ENCODE data around the gene ASPSCR1.
"Not testable (repeated sequence)": the region's sequence is repeated elsewhere in the genome, so short reads cannot be mapped to it uniquely, and the experiment has no call there.

ASPSCR1 gene

DNA sequence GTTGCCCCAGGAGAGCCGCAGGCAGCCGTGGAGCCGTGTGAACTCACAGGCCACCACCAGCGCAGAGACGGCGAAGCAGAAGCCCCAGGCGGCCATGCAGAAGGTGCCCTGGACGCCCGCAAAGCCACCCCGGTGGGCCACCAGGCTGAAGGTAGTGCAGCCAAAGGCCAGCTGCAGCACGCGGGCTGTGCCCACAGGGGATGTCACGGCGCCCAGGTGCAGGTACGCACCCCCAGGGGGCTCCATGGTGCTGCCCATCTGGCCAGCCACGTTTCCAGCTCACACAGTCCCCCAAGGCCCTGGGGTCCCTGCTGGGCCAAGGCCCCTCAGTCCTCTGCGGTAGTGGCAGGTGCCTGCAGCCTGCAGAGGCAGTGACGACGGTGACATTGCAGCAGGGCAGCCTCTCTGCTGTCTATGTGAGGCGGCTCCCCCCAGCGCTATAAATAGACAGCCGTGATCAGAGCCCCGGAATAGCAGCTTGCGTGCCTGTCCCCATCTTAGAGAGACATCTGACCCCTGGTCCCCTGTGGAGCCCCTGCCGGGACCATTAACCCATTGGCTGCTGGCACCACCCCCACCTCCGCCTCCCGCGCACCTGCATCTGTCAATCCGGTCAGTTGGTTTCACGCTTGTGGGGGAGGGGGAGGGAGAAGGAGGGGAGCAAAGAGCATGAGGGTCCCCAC is 35.8 kb upstream of the ASPSCR1 start:
- DNase-seq (ENCODE audit: low read depth): no peak

DNA sequence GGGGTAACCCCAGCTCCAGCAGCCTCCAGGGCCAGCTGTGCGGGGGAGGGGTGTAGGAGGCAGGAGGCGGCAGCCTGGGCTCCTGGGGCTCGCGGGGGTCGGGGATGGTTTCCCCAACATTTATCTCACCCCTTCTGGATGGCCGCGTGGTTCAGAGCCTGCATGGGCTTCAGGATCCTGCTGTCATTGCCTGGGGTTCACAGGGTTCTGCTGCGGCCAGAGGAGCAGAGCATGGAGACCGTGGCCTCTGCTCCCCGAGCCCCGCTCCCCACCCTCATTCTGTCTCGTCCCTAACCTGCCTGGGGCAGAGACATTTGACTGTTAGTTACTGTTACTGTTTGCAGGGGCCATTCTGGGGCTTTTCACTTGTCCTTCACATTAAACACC is 35.3 kb upstream of the ASPSCR1 start:
- no peak for DNase-seq (ENCODE audit: low read depth)

DNA sequence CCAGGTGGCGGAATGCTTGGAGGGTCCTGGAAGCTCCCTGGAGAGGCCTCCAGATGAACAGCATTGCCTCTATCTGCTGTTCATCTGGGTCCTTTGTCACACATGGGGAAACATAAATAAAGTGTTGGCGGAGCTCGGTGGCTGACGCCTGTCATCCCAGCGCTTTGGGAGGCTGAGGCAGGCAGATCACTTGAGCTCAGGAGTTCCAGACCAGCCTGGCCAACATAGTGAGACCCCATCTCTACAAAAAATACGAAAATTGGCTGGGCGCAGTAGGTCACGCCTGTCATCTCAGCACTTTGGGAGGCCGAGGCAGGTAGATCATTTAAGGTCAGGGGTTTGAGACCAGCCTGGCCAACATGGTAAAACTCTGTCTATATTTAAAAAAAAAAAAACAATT is 32.6 kb upstream of the ASPSCR1 start:
- no peak for DNase-seq (ENCODE audit: low read depth)

DNA sequence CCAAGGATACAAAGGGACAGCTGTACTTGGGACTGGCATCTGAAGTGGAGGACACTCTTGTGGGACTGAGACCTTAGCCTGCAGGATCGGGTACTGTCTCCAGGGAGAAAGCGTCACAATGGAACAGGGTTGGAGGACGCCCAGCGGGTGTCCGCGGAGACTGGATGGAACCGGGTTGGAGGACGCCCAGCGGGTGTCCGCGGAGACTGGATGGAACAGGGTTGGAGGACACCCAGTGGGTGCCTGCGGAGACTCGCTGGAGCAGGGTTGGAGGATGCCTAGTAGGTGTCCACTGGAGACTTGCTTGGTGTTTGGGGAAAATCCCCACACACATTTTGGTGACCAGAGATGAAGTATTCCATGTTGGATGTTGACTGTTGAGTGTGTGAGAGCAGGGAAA is 30.2 kb upstream of the ASPSCR1 start, which contains the start of gene MYADML2:
Gene MYADML2 (minus strand): TSS at position 45 of the 400 bp plus-strand sequence. CDS start 5,492 bp downstream, outside the sequence.
- no peak for DNase-seq (ENCODE audit: low read depth)

DNA sequence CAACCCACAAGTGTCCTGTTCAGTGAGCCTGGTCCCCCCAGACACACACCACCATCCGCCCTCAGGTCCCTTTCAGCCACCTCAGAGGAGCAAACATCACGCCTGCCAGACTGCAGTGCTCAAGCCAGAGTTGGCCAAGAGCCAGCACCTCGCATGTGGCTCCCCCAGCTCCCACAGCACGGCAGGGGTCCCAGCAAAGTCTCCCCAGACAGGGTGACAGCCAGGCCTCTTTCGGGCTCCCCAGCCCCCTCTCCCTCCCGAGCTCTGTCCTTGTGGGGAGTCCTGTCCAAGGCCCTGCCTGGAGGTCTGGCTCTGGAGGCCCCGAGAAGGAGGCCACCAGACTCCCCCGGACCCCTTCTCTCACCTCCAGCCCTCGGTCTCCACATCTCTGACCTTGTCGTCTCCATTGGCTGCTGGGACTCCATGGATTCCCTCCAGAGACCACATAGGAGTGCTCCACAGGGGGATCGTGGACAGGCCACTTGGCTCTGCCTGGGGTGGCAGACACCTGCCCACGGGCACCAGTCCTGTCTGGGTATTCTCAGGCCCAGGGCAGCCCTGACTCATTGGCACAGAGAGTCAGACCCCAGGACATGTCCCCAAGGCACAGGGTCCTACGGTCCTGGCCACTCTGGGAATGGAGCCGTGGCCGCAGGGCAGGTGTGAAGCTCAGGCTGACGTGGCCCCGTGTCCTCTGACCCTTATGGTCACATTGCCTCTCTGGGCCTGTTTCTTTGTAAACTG is 28.6 kb upstream of the ASPSCR1 start:
- DNase-seq (ENCODE audit: low read depth): no peak

DNA sequence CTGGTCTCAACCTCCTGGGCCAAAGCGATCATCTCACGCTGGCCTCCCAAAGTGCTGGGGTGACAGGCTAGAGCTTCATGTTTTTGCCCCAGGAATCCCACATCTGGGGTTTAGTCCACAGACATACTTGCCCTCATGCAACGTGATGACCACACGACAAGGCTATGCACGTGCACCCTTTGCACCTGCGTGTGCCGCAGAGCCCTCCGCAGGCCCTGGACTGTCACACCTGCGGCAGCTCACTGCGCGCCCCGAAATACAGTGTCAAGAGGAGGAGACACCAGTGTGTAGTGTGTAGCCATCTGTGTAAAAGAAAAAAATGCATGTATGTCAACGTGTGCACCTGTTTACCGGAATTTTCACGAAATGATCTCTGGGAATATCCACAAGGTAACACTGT is 26.9 kb upstream of the ASPSCR1 start:
- no peak for DNase-seq (ENCODE audit: low read depth)

DNA sequence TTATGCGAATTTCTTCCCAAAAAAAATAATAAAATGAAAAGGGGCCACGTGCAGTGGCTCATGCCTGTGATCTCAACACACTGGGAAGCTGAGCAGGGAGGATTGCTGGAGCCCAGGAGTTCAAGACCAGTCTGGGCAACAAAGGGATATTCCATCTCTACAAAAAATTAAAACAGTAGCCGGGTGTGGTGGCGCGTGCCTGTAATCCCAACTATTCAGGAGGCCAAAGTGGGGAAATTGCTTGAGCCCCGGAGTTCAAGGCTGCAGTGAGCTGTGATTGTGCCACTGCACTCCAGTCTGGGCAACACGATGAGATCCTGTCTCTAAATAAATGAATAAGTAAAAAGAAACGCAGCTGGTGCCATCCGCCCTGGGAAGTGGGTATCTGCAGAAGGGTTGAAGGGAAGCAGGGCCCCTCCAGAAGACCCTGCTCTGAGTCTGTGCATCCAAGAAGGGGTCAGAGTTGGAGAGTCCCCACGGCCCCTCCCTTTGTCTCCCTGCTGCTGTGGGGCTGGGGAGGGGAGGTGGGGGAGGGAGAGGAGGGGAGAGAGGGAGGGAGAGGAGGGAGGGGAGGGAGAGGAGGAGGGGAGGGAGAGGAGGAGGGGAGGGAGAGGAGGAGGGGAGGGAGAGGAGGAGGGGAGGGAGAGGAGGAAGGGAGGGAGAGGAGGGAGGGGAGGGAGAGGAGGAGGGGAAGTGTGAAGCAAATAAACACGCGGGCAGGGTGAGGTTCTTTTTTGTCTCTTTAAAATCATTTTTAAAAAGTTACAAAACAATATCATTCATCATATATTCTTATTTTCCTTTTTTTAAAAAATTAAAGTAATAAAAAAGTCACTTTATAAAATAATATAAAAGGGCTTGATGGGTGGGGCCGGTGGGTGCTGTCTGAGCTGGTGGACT is 25.4 kb upstream of the ASPSCR1 start:
- no peak for DNase-seq (ENCODE audit: low read depth)

DNA sequence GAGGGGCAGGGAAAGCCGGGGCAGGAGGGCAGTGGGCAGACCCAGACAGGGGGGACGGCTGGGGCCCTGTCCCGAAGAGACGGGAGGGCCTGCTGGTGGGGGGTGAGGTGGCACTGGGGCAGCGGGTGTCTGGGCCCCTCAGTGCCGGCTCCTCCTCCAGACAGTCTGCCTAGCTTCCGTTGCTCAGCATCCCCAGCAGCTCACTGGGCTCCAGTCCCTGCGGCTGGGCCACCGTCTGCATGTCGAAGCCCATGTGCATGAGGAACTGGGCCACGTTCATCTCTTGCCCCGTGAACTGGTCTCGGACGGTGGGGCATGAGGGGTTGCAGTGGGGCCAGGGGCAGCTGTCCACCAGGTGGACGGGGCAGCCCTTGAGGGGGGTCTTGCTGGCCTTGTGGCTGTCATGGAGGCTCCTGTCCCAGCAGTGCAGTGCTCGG is 24.6 kb upstream of the ASPSCR1 start:
- DNase-seq (ENCODE audit: low read depth): no peak

DNA sequence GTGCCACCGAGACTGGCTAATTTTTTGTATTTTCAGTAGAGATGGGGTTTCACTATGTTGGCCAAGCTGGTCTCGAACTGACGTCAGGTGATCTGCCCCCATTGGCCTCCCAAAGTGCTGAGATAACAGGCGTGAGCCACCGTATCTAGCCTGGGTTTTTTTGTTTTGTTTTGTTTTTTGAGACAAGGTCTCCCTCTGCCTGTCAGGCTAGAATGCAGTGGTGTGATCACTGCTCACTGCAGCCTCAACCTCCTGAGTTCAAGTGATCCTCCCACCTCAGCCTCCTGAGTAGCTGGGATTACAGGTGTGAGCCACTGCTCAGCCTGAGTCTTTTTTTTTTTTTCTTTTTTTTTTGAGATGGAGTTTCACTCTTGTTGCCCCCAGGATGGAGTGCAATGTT is 24.0 kb upstream of the ASPSCR1 start:
- DNase-seq (ENCODE audit: low read depth): not testable (repeated sequence)

DNA sequence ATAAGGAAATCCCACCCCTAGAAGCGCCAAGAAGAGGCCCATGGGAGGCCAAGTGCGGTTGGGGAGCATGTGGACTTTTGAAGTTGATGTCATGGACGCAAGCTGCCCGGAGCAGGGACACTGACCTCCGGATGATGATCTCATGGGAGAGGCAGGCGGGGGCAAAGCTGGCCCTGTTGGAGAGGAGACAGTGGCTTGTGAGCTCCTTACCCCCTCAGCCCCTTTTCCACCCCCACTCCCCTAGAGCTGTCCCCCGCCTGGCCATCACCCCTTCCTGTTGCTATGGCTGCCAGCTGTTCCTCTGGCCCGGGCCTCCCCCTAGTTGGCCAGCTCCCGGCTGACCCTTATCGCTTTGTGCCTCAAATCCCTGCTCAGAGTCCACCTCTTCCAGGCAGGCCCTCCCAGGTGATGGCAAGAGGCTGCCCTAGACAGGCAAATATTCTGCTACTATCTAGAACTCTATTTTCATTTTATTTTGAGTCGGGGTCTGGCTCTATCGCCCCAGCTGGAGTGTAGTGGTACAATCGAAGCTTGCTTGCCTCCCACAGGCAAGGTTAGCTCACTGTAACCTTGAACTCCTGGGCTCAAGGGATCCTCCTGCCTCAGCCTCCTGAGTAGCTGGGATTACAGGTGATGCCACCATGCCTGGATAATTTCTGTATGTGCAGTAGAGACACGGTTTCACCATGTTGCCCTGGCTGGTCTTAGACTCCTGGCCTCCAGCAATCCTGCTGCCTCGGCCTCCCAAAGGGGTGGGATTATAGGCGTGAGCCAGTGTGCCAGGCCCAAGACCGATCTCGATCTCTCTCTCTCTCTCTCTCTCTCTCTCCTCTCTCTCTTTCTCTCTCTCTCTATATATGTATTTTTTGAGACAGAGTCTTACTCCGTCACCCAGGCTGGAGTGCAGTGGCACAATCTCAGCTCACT is 23.0 kb upstream of the ASPSCR1 start:
- DNase-seq (ENCODE audit: low read depth): no peak

DNA sequence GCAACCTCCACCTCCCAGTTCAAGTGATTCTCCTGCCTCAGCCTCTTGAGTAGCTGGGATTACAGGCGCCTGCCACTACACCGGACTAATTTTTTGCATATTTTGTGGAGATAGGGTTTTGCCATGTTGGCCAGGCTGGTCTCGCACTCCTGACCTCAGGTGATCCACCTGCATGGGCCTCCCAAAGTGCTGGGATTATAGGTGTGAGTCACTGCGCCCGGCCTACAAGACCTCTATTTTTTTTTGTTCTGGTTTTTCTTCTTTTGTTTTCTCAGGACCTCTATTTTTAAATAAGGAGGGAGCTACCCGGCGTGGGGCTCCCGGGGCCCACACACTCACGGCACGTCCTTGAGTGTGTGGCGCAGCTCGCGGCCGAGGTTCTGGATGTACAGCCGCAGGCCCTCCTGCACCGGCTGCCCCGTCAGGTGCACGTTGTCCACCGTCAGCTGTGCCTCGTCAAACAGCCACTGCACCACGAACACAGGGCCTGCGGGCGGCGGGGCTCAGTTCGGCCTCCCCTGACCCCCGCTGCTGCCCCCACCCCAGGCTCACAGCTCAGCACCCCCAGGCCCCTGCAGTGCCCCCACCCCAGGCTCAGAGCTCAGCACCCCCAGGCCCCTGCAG is 22.3 kb upstream of the ASPSCR1 start:
- no peak for DNase-seq (ENCODE audit: low read depth)

DNA sequence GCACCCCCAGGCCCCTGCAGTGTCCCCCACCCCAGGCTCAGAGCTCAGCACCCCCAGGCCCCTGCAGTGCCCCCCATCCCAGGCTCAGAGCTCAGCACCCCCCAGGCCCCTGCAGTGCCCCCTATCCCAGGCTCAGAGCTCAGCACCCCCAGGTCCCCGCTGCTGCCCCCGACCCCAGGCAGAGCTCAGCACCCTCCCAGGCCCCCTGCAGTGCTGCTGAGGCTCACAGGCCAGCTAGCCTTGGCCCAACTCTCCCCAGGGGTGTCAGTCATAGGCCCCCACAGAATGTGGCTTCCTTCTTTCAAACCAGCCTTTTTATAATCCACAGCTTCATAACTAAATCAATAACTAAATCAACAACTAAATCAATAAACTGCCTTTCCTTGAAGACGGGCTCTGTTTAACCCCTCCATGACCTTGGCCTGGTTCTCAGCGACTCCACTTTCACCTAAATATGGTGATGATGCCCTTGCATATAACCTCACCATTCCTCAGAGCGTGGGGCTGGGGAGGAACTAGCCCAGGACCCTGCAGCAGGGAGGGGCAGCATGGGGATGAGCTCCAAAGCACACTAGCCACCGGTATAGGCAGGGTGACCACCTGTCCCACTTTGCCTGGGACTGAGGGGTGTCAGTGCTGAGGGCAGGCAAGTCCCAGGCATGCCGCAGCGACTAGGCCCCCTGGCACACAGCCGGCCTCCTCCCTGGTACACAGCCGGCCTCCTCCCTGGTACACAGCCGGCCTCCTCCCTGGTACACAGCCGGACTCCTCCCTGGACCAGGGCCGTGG is 21.5 kb upstream of the ASPSCR1 start:
- DNase-seq (ENCODE audit: low read depth): no peak

DNA sequence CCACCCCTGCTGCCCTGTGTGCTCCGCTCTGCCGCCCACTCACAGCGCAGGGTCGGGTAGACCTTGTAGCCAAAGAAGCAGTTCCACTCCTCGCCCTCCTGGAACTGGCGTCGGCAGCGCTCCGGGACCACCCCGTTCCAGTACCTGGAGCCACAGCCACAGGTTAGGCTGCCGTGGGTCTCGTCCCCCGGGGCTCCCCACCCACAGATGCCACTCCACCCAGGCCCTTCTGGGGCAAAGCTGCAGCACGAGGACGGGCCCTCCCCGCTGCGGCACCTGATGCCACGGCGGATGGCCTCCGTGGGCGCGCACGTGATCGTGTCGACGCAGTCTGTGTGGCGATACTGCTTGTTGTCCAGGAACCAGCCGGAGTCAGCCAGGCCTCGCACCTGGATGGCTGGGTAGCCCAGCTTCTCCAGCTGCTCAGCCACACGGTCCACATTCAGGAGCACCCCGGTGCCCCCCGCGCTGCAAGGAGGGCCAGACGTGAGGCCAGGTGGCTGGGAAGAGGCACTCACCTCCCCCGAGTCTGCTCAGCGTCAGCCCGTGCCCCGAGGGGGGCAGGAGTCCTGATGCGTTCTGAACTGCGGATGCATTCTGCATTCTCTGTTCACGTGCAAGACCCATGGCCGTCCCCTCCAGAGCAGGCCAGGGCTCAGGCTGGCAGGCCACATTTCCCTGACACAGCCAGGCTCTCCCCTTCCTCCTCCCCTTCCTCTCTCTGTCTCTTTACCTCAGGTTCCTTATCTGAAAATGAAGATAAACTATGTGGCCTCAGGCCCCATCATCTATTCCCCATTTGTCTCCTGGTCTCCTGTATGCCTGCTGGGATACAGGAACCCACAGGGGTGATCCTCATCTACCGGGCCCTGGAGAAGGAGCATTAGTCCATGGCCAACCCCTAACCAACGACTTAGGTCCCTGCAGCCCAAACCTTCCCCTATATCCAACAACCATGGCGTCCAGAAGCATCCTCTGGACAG is 20.5 kb upstream of the ASPSCR1 start:
- no peak for DNase-seq (ENCODE audit: low read depth)

DNA sequence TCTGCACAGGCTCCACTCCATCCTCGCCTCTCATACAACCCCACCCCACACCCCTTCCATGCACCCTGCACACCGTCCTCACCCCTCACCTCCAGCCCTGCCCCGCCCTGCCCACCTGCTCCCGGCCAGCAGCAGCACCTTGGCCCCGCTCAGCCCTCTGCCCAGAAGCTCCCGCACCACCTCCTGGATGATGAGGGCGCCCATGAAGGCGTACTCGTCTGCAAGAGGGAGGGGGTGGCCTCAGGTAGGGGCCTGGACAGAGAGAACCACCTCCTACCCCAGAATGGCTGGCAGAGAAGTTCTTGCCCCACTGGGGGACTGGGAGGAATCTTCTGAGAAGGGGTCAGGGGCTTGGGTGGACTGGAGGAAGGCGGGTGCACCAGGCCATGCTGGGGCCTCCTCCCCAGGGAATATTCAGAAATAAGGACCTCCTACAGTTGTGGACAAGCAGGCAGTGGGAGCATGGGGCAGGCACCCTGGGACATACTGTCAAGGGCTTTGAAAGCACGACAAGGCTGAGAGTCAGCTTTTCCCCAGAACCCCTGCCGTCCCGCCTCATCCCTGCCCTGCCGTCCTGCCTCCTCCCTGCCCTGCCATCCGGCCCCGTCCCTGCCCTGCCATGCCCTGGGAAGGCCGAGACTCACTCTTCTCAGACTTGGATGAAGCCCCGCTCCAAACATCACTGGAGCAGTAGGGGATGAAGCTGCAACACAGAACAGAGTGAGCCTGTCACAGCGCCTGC is 19.6 kb upstream of the ASPSCR1 start:
- no peak for DNase-seq (ENCODE audit: low read depth)

DNA sequence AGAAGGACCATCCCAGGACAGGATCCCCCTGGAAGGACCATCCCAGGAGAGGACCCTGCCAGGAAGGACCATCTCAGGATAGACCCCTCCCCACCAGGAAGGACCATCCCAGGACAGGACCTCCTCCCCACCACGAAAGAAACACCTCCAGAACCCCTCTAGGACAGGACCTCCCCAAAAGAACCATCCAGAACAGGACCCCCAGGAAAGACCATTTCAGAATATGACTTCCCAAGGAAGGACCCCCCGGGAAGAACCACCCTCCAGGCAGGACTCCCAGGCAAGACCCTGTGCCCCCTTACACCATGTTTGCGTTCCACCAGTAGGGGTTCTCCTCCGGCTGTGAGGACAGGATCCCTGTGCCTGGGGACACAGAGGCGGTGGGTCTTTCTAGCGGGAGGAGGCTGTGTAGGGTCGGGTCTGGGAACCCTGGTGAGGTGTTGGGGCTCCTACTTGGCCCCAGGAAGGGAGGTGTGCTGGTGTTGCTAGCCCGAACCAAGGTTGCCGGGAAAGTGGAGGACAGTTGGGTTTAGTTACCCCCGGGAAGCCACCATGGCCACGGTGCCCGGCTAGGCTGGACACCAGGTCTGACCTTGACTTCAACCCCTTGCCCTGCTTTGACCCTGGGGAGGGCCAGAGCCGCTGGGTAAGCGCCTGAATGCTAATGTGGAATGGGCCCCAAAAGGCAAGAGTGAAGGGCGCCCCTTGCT is 18.6 kb upstream of the ASPSCR1 start:
- DNase-seq (ENCODE audit: low read depth): no peak

DNA sequence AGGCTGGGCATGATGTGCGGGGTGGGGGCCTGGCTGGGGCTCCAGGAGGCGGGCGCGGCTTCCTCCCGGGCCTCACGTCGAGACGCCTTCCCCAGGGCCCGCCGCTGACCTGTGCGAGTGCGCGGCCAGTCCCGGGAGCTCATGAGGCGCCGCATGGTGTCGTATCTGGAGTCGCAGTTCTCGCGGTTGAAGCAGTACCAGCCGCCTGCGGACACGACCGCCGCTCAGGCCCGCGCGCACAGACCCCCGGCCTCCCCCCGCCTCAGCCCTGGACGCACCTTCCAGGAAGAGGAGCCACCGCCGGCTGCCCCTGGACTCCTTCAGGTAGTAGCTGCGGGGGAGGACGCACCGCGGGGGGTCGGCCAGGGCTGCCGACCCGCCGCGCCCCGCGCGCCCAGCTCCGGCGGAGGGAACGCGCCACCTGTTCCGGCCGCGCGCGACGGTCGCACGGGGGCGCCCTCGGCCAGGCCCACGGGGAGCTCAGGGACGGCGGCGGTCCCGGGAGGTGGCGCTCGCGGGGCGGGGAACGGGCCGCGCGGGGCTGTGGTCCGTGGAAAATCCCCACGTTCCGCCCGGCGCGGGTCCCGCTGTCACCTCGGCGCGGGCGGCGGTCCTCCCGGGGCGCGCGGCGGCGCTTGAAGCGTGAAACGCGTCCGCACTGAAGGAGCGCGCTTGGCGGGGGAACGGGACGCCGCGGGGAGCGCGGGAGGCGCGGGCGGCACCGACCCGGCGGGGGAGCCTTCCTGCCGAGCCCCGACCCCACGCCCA is 17.9 kb upstream of the ASPSCR1 start:
- no peak for DNase-seq (ENCODE audit: low read depth)

Measured in amniotic epithelial cell (primary cell).